ENCODE results near the gene ZSCAN31.

GRCh38 chr6:28280595-28281287 is 55.2 kb downstream of the ZSCAN31 start:
- no peak for TF ChIP-seq CTCF (IDR thresholded peaks at IDR 0.05)
- no peak for TF ChIP-seq POLR2AphosphoS5 (IDR thresholded peaks at IDR 0.05)
- no peak for TF ChIP-seq POLR2A (IDR thresholded peaks at IDR 0.05)

Measured in breast epithelium (tissue), 3 donors.